Hepatocyte (in vitro differentiated cells): ENCODE results near the gene SFXN5.

ENCODE experiments used
- EZH2 ChIP-seq: fragments of 200-600 bp; sonication (generic); IDR thresholded peaks from 2 replicates; pipeline ENCODE4 v1.6.1; 2016; ENCODE audit warnings: antibody characterized with exemption, mild to moderate bottlenecking, borderline replicate concordance
- EZH2phosphoT487 ChIP-seq: fragments of 200-600 bp; sonication (generic); IDR thresholded peaks from one replicate; pipeline ENCODE4 v1.6.1; 2018; ENCODE audit warnings: antibody characterized with exemption, mild to moderate bottlenecking, low read depth, moderate library complexity; ENCODE audit not compliant: unreplicated experiment, severe bottlenecking
- TF ChIP-seq, protein P1 (sequence below): fragments of 200-600 bp; sonication (generic); IDR thresholded peaks from 2 replicates; pipeline ENCODE4 v1.5.1; 2016; ENCODE audit warnings: antibody characterized with exemption, mild to moderate bottlenecking; ENCODE audit not compliant: poor library complexity

GRCh38 chr2:73117441-73117840, 45.9 kb upstream of the SFXN5 start:
- TF ChIP-seq, protein P1, sequence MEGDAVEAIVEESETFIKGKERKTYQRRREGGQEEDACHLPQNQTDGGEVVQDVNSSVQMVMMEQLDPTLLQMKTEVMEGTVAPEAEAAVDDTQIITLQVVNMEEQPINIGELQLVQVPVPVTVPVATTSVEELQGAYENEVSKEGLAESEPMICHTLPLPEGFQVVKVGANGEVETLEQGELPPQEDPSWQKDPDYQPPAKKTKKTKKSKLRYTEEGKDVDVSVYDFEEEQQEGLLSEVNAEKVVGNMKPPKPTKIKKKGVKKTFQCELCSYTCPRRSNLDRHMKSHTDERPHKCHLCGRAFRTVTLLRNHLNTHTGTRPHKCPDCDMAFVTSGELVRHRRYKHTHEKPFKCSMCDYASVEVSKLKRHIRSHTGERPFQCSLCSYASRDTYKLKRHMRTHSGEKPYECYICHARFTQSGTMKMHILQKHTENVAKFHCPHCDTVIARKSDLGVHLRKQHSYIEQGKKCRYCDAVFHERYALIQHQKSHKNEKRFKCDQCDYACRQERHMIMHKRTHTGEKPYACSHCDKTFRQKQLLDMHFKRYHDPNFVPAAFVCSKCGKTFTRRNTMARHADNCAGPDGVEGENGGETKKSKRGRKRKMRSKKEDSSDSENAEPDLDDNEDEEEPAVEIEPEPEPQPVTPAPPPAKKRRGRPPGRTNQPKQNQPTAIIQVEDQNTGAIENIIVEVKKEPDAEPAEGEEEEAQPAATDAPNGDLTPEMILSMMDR: no peak
- no peak for TF ChIP-seq EZH2
- no peak for TF ChIP-seq EZH2phosphoT487
